Vagina (tissue), 2 donors: ENCODE results near the gene TRIM52. TPM values are rescaled to one million over a fixed set of nuclear protein-coding genes. Genes with fewer than 3 reads are reported as not detected.

Experiments used
- DNase-seq, 2 donors: peaks; one replicate each; pipeline ENCODE4 v3.0.0-alpha.2; 2017; ENCODE audit errors: extremely low spot score in 2 of 2
- H3K27ac ChIP-seq: fragments of 200-600 bp; sonication (generic); one replicate; pipeline ENCODE4 v1.5.1; 2019
- H3K27me3 ChIP-seq: fragments of 200-600 bp; sonication (generic); one replicate; pipeline ENCODE4 v1.5.1; 2019
- H3K36me3 ChIP-seq, 2 donors: fragments of 200-600 bp; sonication (generic); one replicate each; pipeline ENCODE4 v1.5.1; 2017 to 2019
- H3K4me1 ChIP-seq: fragments of 200-600 bp; sonication (generic); one replicate; pipeline ENCODE4 v1.5.1; 2019
- H3K4me3 ChIP-seq, 2 donors: fragments of 200-600 bp; sonication (generic); 1 replicate in 1 of 2; 2 replicates in 1 of 2; pipeline ENCODE4 v1.5.1; 2016 to 2019
- H3K9me3 ChIP-seq: fragments of 200-600 bp; sonication (generic); one replicate; pipeline ENCODE4 v1.5.1; 2019
- CTCF ChIP-seq, 3 experiments: fragments of 450-650 bp in 2 of 3; fragments of 200-600 bp in 1 of 3; sonication (generic) in 1 of 3; IDR thresholded peaks; one replicate each; pipeline ENCODE4 v1.5.1; 2017 to 2019; ENCODE audit warnings: antibody characterized with exemption in 3 of 3, mild to moderate bottlenecking in 2 of 3, moderate library complexity in 2 of 3
- POLR2A ChIP-seq, 2 donors: fragments of 450-650 bp; IDR thresholded peaks; one replicate each; pipeline ENCODE4 v1.6.1; 2017; ENCODE audit warnings: antibody characterized with exemption in 2 of 2, mild to moderate bottlenecking in 2 of 2, moderate library complexity in 2 of 2
- POLR2AphosphoS5 ChIP-seq, 2 donors: sonication (generic); formaldehyde crosslinking; IDR thresholded peaks; one replicate each; pipeline ENCODE4 v1.9.0; 2017; ENCODE audit warnings: antibody characterized with exemption in 2 of 2, mild to moderate bottlenecking in 2 of 2, low read depth in 1 of 2; ENCODE audit not compliant: insufficient read depth in 1 of 2
- intact Hi-C: fragments of 100-400 bp; cut with DNase I; formaldehyde crosslinking; loops from one replicate; pipeline ENCODE4 v1.15.1; 2023
- total RNA-seq: library from RNA; depleted of rRNA; stranded (reverse); fragments of >200 nt; gene quantifications from one replicate; pipeline ENCODE4 v1.2.3, GENCODE V29; 2016

TRIM52 gene
- total RNA-seq, 1 donor from 2014 or later = 17.2 TPM

DNA sequence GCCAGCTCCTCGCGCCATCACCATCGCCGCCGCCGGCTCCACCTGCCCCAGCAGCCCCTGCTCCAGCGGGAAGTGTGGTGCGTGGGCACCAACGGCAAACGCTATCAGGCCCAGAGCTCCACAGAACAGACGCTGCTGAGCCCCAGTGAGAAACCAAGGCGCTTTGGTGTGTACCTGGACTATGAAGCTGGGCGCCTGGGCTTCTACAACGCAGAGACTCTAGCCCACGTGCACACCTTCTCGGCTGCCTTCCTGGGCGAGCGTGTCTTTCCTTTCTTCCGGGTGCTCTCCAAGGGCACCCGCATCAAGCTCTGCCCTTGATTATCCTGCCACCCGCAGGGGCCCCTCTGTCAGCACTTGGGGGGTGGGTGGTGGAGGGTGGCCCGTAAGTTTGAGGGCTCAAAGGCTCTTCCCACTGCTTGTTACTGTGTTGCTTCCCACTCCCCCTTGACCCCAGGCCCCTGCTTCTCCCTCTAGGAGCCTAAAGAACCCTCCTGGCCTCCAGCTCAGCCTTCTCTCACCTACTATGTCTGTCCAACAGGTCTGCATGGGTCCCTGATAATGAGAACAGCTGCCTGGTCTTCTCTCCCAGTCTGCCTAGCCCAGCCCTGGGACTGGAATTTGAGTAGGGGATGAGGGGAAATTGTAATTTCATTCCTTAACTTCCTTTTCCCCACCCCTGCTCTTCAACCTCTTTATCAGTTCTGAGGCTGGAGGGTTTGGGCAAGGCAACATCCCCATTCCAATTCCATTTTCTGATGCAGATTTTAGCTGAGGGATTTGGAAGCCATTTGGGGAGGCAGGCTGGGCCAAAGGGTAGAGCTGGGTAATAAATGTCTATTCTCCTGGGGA lies 26.3 kb downstream of the TRIM52 start:
- Histone ChIP-seq H3K27me3 (no peaks in the 10 kb centered on the region), H3K27ac (no peak overlapping the region), H3K9me3 (no peaks in the 10 kb centered on the region), H3K4me1 (no peaks in the 10 kb centered on the region), H3K36me3 (peaks cover 6 to 89% of the 10 kb centered on the region in 2 donors), H3K4me3 (no peak overlapping the region)
- no peak for DNase-seq
- no peak for TF ChIP-seq POLR2AphosphoS5 (IDR thresholded peaks at IDR 0.05; ENCODE audit: insufficient read depth in 1 of 2, low read depth in 1 of 2)
- TF ChIP-seq CTCF (IDR thresholded peaks at IDR 0.05) = no peak
- intact Hi-C loops = no loop called here

DNA sequence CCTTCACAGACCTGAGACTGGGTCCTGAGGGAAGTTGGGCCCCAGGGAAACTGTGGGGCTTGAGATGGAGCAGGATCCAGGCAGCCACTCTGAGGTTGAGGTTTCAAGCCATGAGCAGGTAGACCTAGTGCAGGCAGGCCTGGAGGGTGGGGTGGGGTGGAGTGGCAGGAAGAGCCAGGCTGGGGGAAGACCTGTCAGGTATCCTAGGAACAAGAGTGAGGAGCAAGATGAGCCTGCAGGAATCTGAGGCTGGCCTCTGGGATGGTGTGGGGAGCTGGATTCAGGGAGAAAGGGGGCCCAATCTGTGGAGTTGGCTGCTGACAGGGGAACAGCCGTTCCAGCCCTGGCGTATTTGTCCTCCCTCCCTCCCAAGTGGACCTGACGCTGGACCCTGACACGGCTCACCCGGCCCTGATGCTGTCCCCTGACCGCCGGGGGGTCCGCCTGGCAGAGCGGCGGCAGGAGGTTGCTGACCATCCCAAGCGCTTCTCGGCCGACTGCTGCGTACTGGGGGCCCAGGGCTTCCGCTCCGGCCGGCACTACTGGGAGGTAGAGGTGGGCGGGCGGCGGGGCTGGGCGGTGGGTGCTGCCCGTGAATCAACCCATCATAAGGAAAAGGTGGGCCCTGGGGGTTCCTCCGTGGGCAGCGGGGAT lies 27.0 kb downstream of the TRIM52 start:
- Histone ChIP-seq H3K27ac (no peak overlapping the region), H3K36me3 (peaks cover 2 to 81% of the 10 kb centered on the region in 2 donors), H3K27me3 (no peaks in the 10 kb centered on the region), H3K4me3 (no peak overlapping the region), H3K9me3 (no peaks in the 10 kb centered on the region), H3K4me1 (no peaks in the 10 kb centered on the region)
- TF ChIP-seq CTCF (IDR thresholded peaks at IDR 0.05) (no peak), POLR2AphosphoS5 (IDR thresholded peaks at IDR 0.05; ENCODE audit: insufficient read depth in 1 of 2, low read depth in 1 of 2) (no peak), POLR2A (IDR thresholded peaks at IDR 0.05) (no peak)
- intact Hi-C loops = no loop called here
- DNase-seq = no peak

- H3K4me3 ChIP-seq = no peak overlapping the region
- peaks cover 0 to 74% of the 10 kb centered on the region in 2 donors for H3K36me3 ChIP-seq
- no peak overlapping the region for H3K27ac ChIP-seq
- H3K9me3 ChIP-seq = no peaks in the 10 kb centered on the region
- H3K4me1 ChIP-seq = no peaks in the 10 kb centered on the region
- intact Hi-C loops = no loop called here
- no peak for DNase-seq
- no peak for TF ChIP-seq POLR2A (IDR thresholded peaks at IDR 0.05)
- no peak for TF ChIP-seq CTCF (IDR thresholded peaks at IDR 0.05)
- no peak for TF ChIP-seq POLR2AphosphoS5 (IDR thresholded peaks at IDR 0.05; ENCODE audit: insufficient read depth in 1 of 2, low read depth in 1 of 2)
- no peaks in the 10 kb centered on the region for H3K27me3 ChIP-seq
These were observed 27.7 kb downstream of the TRIM52 start for GRCh38 chr5:181233088-181233800.

GRCh38 chr5:181232593-181232992 lies 28.4 kb downstream of the TRIM52 start:
- peaks cover 0 to 68% of the 10 kb centered on the region in 2 donors for H3K36me3 ChIP-seq
- no peaks in the 10 kb centered on the region for H3K27me3 ChIP-seq
- no peaks in the 10 kb centered on the region for H3K4me1 ChIP-seq
- H3K9me3 ChIP-seq = no peaks in the 10 kb centered on the region
- no peak overlapping the region for H3K27ac ChIP-seq
- H3K4me3 ChIP-seq = no peak overlapping the region
- intact Hi-C loops = no loop called here
- no peak for DNase-seq
- TF ChIP-seq CTCF (IDR thresholded peaks at IDR 0.05) (no peak), POLR2AphosphoS5 (IDR thresholded peaks at IDR 0.05; ENCODE audit: insufficient read depth in 1 of 2, low read depth in 1 of 2) (no peak), POLR2A (IDR thresholded peaks at IDR 0.05) (no peak)
